Glutamatergic neuron (in vitro differentiated cells): ENCODE measurements around the gene PNRC1. TPM values are rescaled to one million over a fixed set of nuclear protein-coding genes. Genes with fewer than 3 reads are reported as not detected.

Experiments
- DNase-seq: peaks from one replicate; pipeline ENCODE4 v3.0.0; 2022
- H3K27ac Mint-ChIP-seq: one replicate; pipeline ENCODE4 v1.8.0; 2020; ENCODE audit warnings: mild to moderate bottlenecking, mixed read lengths, inconsistent platforms; ENCODE audit not compliant: unreplicated experiment
- H3K27me3 Mint-ChIP-seq: one replicate; pipeline ENCODE4 v1.8.0; 2020; ENCODE audit warnings: mild to moderate bottlenecking, moderate library complexity, mixed read lengths, inconsistent platforms; ENCODE audit not compliant: unreplicated experiment
- H3K36me3 Mint-ChIP-seq: one replicate; pipeline ENCODE4 v1.8.0; 2020; ENCODE audit warnings: mild to moderate bottlenecking, mixed read lengths, inconsistent platforms; ENCODE audit not compliant: unreplicated experiment
- H3K4me1 Mint-ChIP-seq: one replicate; pipeline ENCODE4 v1.8.0; 2020; ENCODE audit warnings: mild to moderate bottlenecking, low read depth, mixed read lengths, inconsistent platforms; ENCODE audit not compliant: unreplicated experiment
- H3K4me3 Mint-ChIP-seq: one replicate; pipeline ENCODE4 v1.8.0; 2020; ENCODE audit warnings: mild to moderate bottlenecking, mixed read lengths, inconsistent platforms; ENCODE audit not compliant: unreplicated experiment
- H3K9me3 Mint-ChIP-seq: one replicate; pipeline ENCODE4 v1.8.0; 2020; ENCODE audit warnings: mild to moderate bottlenecking, moderate library complexity, mixed read lengths, inconsistent platforms; ENCODE audit not compliant: unreplicated experiment
- CTCF ChIP-seq: fragments of 200-600 bp; sonication (generic); IDR thresholded peaks from one replicate; pipeline ENCODE4 v1.5.0; 2021; ENCODE audit not compliant: partially characterized antibody, unreplicated experiment
- total RNA-seq: library from RNA; stranded (reverse); fragmentation: NEBNext Ultra II Directional; extraction: Animal tissue kit (Norgen Biotek cat#: 25700); gene quantifications from one replicate; pipeline ENCODE4 v1.2.1, GENCODE V29; 2021; ENCODE audit not compliant: unreplicated experiment

PNRC1 gene
- total RNA-seq, 1 donor from 2014 or later, result 91.4 TPM

- Mint-ChIP-seq H3K9me3 (peaks cover 1% of the 10 kb centered on the region), H3K4me1 (no peaks in the 10 kb centered on the region), H3K4me3 (no peak overlapping the region), H3K27me3 (no peaks in the 10 kb centered on the region), H3K27ac (no peak overlapping the region), H3K36me3 (peaks cover 10% of the 10 kb centered on the region)
- TF ChIP-seq CTCF, result no peak
- no peak for DNase-seq
Observed at GRCh38 chr6:89132057-89132456, 51.5 kb downstream of the PNRC1 start.

DNA sequence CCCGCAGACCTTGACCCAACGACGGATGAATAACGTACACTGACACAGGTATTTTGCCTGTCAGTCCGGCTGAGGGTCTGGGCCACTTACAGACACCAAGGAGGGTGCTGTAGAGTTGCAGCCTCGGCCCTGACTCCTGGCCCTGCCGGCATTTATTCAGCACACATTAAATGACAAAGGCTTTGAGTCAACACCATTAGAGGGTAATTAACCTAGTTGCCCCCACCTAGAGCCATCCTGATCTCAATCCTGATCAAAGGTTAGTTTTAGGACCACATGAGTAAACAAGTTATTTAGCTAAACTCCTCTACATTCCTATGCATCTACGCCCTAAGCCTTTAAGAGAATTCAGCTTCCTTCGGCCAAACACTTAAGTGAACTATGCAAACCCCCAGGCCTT is 53.4 kb downstream of the PNRC1 start:
- H3K4me1 Mint-ChIP-seq, result no peaks in the 10 kb centered on the region
- peaks cover 2% of the 10 kb centered on the region for H3K36me3 Mint-ChIP-seq
- no peak for TF ChIP-seq CTCF
- DNase-seq, result no peak
- no peak overlapping the region for H3K27ac Mint-ChIP-seq
- no peaks in the 10 kb centered on the region for H3K27me3 Mint-ChIP-seq
- H3K9me3 Mint-ChIP-seq, result peaks cover 1% of the 10 kb centered on the region
- no peak overlapping the region for H3K4me3 Mint-ChIP-seq

DNA sequence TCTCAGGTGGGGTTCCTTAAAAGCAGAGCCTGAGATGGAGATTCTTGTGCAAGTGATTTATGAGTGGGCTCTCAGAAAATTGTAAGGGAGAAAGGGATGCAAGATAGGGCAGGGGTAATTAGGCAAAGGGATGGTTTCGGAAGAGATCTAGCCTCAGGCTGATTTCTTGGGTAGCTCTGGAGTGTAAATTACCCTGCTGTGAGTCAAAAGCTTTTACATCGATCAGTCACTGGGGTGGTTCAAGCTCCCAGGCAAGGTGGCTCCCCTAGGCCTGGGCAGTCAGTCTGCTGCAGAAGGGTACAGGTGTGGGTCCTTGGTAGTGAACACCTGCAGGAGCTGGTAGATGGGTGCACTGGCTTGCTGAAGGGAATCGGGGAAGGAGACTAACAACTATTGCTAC is 54.2 kb downstream of the PNRC1 start:
- no peak for DNase-seq
- no peaks in the 10 kb centered on the region for H3K27me3 Mint-ChIP-seq
- H3K4me3 Mint-ChIP-seq, result no peak overlapping the region
- TF ChIP-seq CTCF, result no peak
- no peaks in the 10 kb centered on the region for H3K4me1 Mint-ChIP-seq
- no peak overlapping the region for H3K27ac Mint-ChIP-seq
- peaks cover 1% of the 10 kb centered on the region for H3K9me3 Mint-ChIP-seq
- no peaks in the 10 kb centered on the region for H3K36me3 Mint-ChIP-seq

Other genes starting within 250 kb of the PNRC1 start
- gene RNGTT, start 117.1 kb upstream of the PNRC1 start, total RNA-seq, result 23.9 TPM
- 12.1 TPM for gene SRSF12, start 37.3 kb downstream of the PNRC1 start, total RNA-seq
- gene PM20D2, start 65.3 kb downstream of the PNRC1 start, total RNA-seq, result 0.56 TPM
- not detected for gene GABRR1, start 136.6 kb downstream of the PNRC1 start, total RNA-seq
- 0.49 TPM for gene GABRR2, start 234.5 kb downstream of the PNRC1 start, total RNA-seq